Endometrium (tissue), 2 donors: ENCODE measurements around the gene ABCC12.

ENCODE experiments used
- FAIRE-seq: peaks from 2 replicates; lab custom pipeline; 2012; peaks lifted over from hg19 to GRCh38; lab: Jason Lieb, UNC
- donor health status: control.
- donor health status: control.

Gene ABCC12

DNA sequence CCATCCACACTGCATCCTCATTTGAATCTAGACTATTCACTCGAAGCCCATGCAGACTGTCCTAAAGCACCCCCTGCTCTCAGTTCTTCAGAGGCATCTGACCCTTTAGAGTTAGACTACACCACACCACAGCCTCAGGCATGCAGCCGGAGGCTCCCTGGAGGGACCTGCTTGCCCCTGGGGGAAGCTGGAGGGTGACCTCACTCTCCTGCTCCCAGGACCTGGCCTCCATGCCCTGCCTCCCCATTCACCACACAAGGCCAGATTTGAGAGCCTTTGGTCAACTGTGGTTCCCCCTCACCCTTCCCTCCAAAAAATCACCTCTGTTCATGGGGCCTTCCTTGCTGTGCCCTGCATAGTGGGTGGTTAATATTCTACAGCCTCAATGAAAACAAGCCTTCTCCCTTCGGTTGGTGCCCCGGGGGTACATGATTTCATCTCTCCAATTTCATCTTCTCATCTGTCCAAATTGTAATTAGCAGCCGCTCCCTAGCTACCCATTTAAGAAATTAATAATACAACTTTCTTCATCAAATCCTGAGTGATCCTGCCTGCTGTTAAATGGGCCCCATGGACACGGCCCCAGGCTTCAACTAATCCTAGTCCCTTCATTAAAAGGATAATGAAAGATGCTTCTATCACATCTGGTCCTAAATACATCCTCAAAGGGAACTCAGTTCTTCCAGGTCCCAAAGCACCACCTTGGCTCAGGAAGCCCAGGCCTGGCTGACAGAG lies 24.4 kb downstream of the ABCC12 start:
- FAIRE-seq = no peak

GRCh38 chr16:48129926-48130325 lies 25.9 kb downstream of the ABCC12 start:
- FAIRE-seq = no peak

- FAIRE-seq = no peak
These were observed 27.0 kb downstream of the ABCC12 start for GRCh38 chr16:48128769-48129168.

DNA sequence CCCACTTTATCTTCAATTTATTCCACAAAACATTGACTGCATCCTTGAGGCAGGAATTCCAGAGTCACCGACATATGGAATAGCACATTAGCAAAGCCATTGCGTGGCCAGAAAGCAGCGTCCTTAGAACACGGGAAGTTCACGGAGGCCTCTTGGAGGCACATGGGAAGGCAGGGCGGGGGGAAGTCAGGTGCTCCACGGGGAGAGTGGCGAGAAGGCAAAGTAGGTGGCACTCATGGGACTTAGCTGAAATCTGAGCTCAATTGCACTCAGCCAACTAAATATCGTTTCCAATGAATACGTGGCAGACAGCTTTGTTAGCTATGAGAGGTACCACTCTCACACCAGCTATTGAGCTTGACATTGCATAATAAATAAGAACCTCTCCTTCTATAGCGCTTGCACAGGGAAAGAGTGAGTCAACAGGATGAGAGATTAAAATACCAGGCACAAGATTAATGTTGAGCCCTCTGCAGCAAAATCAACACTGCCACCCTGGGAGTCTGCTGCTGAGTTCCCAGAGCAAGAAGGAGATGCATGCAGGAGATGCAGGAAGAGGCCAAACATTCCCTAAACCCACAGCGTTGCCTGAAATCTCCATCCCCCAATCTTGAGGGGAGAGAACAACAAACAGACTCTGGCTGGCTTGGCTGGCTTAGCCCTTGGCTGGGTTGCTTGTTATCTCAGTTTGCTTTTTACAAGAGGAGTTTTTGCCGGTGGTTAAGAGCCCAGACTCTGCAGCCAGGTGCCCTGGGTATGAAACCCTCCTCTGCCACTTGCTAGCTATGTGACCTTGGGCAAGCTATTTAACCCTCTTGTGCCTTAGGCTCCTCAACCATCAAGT lies 28.8 kb downstream of the ABCC12 start:
- no peak for FAIRE-seq

DNA sequence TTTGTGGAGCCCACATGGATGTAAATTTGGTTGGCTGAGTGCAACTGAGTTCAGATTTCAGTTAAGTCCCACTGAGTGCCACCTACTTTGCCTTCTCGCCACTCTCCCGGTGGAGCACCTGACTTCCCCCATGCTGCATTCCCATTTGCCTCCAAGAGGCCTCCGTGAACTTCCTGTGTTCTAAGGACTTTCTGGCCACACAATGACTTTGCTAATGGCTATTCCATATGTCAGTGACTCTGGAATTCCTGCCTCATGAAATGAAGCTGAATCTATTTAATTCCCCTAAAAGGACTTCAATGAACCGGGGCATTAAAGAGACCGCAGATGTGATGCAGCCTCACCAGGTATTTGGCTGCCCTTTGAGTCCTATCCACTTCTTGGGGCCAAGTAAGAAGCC lies 29.9 kb downstream of the ABCC12 start:
- no peak for FAIRE-seq

DNA sequence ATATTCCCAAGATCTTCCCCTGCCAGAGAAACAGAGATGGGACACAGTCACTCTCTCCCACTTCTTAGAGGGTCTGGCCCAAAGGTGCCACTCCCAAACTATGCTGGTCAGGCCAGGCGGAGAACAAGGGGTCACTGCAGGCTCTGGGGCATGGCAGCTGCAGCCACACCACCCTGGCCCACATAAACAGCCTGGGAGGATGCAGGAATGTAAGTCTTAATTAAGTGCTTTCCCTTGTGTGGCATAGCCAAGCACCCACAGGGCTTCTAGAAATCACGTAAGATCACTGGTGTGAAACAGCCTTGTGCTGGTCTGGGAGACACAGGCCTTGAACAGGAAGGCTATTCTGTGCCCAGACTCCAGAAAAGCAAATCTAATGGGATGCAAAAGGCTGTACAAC lies 31.5 kb downstream of the ABCC12 start:
- FAIRE-seq = no peak

DNA sequence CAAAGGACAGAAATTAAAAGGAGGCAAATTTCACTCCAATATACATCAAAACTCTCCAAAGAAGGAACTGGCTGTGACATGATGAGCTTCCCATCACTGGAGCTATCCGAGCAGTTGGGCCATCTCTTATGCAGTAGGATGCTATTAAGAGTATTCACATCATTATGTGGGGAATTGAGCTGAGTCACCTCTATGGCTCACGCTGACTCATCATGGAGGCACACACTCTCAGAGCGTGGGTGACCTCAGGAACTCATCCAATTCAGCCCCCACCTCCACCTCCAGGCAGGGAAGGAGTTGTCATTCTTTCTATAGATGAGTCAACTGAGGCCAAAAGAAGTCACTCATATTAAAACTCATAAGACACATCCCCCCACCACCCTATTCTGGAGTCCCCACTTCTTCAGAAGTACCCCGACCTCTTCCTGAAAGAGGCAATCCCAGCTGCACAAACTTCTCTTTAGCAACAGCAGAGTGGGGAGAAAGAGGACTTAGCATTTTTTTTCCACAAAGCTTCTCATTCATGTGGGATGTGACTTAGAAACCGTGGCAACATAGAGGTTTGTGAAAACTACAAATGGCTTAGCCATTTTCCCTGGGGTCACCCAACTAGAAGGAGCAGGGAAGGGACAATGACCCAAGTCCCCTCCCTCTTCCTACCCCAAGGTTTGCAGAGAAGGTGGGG lies 32.5 kb downstream of the ABCC12 start:
- FAIRE-seq = no peak

- no peak for FAIRE-seq
These were observed 34.5 kb downstream of the ABCC12 start for GRCh38 chr16:48121276-48121675.

DNA sequence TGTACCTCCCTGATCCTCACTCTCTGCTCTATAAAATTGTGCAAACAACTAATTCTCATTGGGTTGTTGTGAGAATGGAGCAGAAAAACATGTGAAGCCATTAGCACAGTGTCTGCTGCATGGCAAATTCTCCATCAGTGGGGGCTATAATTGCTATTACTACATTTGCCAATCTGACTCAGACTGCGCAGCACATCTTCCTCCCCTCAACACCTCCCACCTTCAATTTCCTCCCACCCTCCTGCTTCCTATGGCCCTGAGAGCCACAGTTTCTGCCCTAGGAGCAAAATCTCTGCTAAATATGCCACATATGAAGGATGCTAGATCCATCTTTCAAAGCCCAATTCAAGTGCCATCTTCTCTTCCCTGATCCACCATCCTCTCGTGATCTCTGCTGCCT lies 37.0 kb downstream of the ABCC12 start:
- no peak for FAIRE-seq

GRCh38 chr16:48117217-48118105 lies 38.3 kb downstream of the ABCC12 start:
- FAIRE-seq = no peak

DNA sequence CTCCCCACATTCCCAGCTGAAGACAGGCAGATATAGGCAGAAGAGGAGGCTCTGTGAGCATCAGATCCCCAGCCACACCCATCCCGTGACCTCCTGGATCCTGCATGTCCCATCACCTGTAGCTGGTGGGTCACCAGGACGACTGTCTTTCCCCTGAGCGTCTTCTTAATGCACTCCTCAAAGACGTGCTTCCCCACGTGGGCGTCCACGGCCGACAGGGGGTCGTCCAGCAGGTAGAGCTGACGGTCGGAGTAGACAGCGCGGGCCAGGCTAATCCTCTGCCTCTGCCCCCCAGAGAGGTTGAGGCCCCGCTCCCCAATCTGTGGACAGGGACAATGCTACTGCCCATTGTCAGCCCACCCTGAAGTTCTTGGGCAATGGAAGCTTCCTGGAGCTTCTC lies 40.5 kb downstream of the ABCC12 start:
- no peak for FAIRE-seq

DNA sequence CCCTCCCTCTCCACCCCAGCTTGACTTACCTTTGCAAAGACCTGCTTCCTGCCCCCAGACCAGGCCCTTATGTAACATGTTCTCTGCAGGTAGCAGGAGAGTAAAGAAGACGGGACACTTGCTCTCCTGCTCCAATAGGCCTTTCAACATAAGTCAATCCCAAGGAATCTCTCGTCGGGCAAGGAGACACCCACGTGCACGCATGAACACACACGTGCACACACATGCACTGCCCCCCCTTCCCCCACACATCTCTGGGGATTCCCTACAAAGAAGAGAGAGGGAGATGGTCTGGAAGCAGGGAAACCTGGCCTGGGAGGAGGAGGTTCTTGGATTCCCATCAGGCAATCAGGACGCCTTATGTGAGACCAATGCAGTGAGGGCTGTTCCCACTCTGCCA lies 41.4 kb downstream of the ABCC12 start:
- no peak for FAIRE-seq

DNA sequence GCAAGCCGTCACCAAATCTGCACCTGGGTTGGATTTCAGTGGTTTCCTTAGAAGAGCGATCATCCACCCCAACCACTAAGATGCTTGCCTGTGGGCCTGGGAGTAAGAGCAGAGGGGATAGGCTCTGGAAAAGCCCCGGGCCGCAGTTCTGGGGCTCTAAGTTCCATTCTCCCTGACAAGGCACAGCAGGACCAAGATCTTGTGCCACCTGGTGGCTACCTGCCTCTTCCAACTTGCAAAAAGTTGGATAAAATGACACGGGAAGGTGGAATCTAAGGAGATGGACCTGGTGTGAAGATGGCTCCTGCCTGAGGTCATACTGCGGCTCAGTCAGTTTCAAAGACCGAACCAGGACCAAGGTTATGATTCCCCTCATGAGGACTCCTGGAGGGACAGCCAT lies 42.3 kb downstream of the ABCC12 start:
- no peak for FAIRE-seq

DNA sequence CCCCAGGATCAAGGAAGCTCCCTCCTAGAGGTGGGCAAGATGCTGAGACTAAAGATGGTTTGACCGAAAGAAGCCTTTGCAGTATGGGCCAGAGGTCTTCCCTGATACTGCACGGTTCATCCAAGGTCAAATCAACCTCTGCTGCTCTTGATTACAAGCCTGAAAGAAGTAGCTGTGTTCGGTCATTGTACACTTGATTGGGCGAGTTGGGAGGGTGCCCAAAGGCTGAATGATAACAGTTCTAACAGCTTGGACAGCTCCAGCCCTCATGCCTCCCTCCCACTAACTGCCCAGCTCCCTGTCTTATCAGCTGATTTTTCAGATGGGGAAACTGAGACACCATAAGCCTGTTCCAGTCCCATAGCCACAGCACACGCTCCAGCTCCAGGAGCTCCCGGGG lies 42.8 kb downstream of the ABCC12 start:
- no peak for FAIRE-seq

DNA sequence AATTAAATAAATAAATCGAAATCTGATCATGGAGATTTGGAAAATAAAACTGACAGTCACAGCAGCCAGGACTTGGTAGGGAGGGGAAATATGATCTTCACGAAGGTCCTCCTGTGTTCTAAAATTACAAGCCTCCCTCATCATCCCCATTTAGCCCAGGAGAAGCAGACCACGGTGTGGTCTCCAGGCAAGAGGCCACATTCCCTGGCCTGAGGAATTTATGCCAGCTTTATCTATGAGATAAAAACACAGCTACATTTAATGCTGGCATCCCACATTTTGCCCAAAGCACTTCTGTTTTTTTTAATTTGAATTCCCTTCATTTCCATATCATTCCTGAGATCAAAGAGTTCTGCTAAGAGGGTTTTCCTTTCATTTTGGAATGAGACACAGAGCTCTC lies 43.2 kb downstream of the ABCC12 start:
- no peak for FAIRE-seq

- FAIRE-seq = no peak
These were observed 44.8 kb downstream of the ABCC12 start for GRCh38 chr16:48110982-48111381.

GRCh38 chr16:48110000-48110399 lies 45.8 kb downstream of the ABCC12 start:
- FAIRE-seq = no peak

DNA sequence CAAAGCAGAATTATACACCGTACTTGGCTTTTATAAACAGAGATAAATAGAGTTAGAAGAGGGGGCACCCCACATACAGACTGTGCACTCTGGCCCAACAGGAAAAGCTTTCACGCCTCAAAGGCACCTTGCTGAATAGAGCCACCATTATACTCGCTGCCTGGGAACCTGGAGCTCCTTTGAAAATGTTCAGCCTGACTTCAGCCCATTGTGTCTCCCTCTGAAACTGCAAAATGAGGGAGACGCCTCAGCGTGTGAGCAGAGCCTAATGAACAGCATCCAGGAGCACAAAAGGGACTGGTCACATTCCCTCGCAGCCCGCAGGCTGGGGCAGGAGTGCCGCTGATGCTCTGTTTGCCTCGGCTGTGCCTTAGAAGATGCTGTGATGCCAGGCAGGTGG lies 46.3 kb downstream of the ABCC12 start:
- FAIRE-seq = no peak

GRCh38 chr16:48106446-48106845 lies 49.3 kb downstream of the ABCC12 start:
- no peak for FAIRE-seq
